Measurements from ENCODE around the gene COL6A6.
"Not testable (repeated sequence)": the region's sequence is repeated elsewhere in the genome, so short reads cannot be mapped to it uniquely, and the experiment has no call there.

The COL6A6 gene

DNA sequence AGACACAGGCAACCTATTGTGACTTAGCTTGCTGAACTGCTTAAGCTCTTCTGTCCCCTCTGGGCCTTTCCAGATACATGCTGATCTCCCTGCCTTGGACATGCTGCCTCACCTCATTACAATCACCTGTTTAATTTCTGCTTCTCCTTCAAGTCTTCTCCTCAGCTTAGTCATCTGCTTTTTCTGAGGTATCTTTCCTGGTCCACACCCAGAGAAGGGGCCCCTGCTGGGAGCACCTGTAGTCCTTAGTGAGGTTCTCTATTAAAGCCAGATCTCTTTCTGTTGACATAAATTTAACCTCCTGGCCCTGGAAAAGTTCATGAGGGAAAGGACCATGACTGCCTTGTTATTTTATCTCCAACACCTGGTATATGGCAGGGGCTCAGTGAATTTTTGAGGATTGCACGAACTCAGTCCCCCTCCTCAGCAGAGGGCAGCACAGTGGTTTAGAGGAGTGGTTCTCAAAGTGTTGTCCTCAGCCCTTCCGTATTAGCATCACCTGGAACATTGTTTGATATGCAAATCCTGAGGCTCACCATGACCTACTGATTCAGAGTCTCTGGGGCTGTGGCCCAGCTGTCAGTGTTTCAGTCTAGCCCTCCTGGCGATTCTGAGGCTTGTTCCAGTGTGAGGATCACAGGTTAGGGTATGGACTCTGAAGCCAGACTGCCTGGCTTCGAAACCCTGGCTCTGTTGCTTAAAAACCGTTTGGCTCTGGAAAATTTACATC is 12.7 kb downstream of the COL6A6 start:
- Histone ChIP-seq H3K27ac (ENCODE audit: insufficient read depth, low read length, poor library complexity, severe bottlenecking) (no peak overlapping the region), H3K4me3 (ENCODE audit: insufficient read depth, low read depth, low read length, poor library complexity, severe bottlenecking) (no peak overlapping the region), H3K36me3 (ENCODE audit: control insufficient read depth, insufficient read depth, low read length) (no peaks in the 10 kb centered on the region), H3K9me3 (ENCODE audit: control insufficient read depth, low read length) (no peaks in the 10 kb centered on the region), H3K27me3 (replicated peaks; ENCODE audit: control insufficient read depth, insufficient read depth, low read length, poor library complexity, severe bottlenecking) (no peaks in the 10 kb centered on the region), H3K4me1 (ENCODE audit: control insufficient read depth, insufficient read depth, low read length, poor library complexity, severe bottlenecking) (peaks cover 8% of the 10 kb centered on the region)
- DNase-seq = no peak

DNA sequence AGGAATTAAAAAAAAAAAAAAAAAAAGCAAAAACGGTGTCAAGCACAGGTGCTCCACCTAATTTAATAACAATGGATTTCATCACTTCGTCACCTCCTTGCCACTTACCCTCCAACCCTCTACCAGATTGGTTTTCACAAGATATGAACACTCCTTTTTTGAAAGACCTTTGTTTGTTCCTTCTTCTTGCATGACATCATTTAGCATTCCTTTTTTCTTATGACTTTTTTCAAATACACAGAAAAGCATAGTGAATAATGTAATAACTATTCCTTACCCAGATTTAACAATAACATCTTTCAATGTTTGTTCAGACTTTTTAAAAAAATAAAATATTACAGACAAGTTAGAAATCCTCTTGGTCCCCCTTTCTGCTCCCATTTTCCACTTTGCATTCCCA is 16.3 kb downstream of the COL6A6 start:
- Histone ChIP-seq H3K4me1 (ENCODE audit: control insufficient read depth, insufficient read depth, low read length, poor library complexity, severe bottlenecking) (peaks cover 8% of the 10 kb centered on the region), H3K27ac (ENCODE audit: insufficient read depth, low read length, poor library complexity, severe bottlenecking) (no peak overlapping the region)
- no peak for DNase-seq

DNA sequence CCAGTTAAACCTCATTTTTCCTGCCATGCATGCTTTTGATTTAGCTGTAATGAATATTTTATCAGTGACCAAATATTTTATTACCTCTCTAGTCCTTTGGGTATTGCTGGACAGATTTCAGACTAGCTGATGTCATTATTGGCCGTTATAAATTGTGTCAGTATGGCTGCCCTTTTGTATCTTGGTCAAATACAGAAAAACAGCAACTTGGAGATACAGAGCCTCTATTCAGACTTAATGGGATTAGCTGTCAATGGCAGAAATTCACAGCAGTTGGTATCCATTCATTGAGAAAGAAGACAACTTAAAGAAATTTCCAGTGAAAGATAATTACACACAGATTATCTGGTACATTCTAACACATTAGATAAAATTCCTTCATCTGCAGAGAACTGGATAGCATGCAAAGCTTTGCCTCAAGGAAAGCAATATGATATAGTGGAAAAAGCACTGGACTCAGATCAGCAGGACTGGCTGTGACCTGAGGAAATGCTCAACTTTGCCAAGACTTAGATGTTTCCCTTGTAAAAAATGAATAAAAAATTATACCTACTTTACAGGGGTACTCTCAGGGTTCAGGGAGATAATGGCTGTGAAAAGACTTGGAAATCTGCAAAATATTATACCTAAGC is 20.8 kb downstream of the COL6A6 start:
- H3K4me3 ChIP-seq (ENCODE audit: insufficient read depth, low read depth, low read length, poor library complexity, severe bottlenecking) = no peak overlapping the region
- no peaks in the 10 kb centered on the region for H3K36me3 ChIP-seq (ENCODE audit: control insufficient read depth, insufficient read depth, low read length)
- no peak for DNase-seq
- H3K27me3 ChIP-seq (replicated peaks; ENCODE audit: control insufficient read depth, insufficient read depth, low read length, poor library complexity, severe bottlenecking) = no peaks in the 10 kb centered on the region
- H3K27ac ChIP-seq (ENCODE audit: insufficient read depth, low read length, poor library complexity, severe bottlenecking) = no peak overlapping the region
- H3K4me1 ChIP-seq (ENCODE audit: control insufficient read depth, insufficient read depth, low read length, poor library complexity, severe bottlenecking) = no peaks in the 10 kb centered on the region
- no peaks in the 10 kb centered on the region for H3K9me3 ChIP-seq (ENCODE audit: control insufficient read depth, low read length)

More for the DNA sequence above, 16.3 kb downstream of the COL6A6 start:
- Histone ChIP-seq H3K4me3 (ENCODE audit: insufficient read depth, low read depth, low read length, poor library complexity, severe bottlenecking) (no peak overlapping the region), H3K9me3 (ENCODE audit: control insufficient read depth, low read length) (no peaks in the 10 kb centered on the region), H3K27me3 (replicated peaks; ENCODE audit: control insufficient read depth, insufficient read depth, low read length, poor library complexity, severe bottlenecking) (no peaks in the 10 kb centered on the region), H3K36me3 (ENCODE audit: control insufficient read depth, insufficient read depth, low read length) (no peaks in the 10 kb centered on the region)

DNA sequence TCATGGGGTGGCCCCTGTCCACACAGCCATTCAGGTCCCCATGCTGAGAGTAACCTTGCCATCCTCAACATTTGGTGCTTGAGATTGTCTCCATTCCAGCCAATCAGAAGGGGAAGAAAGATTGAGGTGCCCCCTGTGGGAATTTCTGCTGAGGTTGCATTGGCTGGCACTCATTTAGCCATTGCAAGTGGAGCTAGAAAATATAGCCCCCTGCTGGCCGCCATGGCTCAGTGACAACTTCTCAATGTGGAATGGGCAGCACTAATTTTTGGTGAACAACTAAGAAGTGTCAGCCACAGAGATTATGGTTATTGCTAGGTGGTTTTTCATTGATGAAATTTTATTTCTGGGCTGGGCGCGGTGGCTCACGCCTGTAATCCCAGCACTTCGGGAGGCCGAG is 22.0 kb downstream of the COL6A6 start:
- Histone ChIP-seq H3K4me3 (ENCODE audit: insufficient read depth, low read depth, low read length, poor library complexity, severe bottlenecking) (no peak overlapping the region), H3K36me3 (ENCODE audit: control insufficient read depth, insufficient read depth, low read length) (no peaks in the 10 kb centered on the region), H3K9me3 (ENCODE audit: control insufficient read depth, low read length) (no peaks in the 10 kb centered on the region), H3K27ac (ENCODE audit: insufficient read depth, low read length, poor library complexity, severe bottlenecking) (no peak overlapping the region), H3K4me1 (ENCODE audit: control insufficient read depth, insufficient read depth, low read length, poor library complexity, severe bottlenecking) (no peaks in the 10 kb centered on the region), H3K27me3 (replicated peaks; ENCODE audit: control insufficient read depth, insufficient read depth, low read length, poor library complexity, severe bottlenecking) (no peaks in the 10 kb centered on the region)
- DNase-seq = no peak

DNA sequence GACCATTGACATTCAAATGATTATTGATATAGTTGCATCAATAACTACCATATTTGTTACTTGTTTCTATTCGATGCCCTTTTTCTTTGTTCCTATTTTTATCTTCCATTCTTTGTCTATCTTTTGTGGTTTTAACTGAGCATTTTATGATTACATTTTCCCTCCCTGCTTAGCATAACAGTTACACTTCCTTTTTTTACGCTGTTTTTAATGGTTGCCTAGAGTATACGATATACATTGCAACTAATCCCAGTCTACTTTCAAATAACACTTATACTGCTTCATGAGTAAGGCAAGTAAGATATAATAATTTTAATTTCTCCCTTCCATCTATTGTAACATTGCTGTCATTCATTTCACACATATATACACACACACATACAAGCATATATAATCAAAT is 26.3 kb downstream of the COL6A6 start:
- Histone ChIP-seq H3K4me3 (ENCODE audit: insufficient read depth, low read depth, low read length, poor library complexity, severe bottlenecking) (no peak overlapping the region), H3K4me1 (ENCODE audit: control insufficient read depth, insufficient read depth, low read length, poor library complexity, severe bottlenecking) (no peaks in the 10 kb centered on the region), H3K27ac (ENCODE audit: insufficient read depth, low read length, poor library complexity, severe bottlenecking) (no peak overlapping the region), H3K9me3 (ENCODE audit: control insufficient read depth, low read length) (no peaks in the 10 kb centered on the region), H3K36me3 (ENCODE audit: control insufficient read depth, insufficient read depth, low read length) (no peaks in the 10 kb centered on the region), H3K27me3 (replicated peaks; ENCODE audit: control insufficient read depth, insufficient read depth, low read length, poor library complexity, severe bottlenecking) (no peaks in the 10 kb centered on the region)
- no peak for DNase-seq

- H3K9me3 ChIP-seq (ENCODE audit: control insufficient read depth, low read length) = no peaks in the 10 kb centered on the region
- no peak overlapping the region for H3K4me3 ChIP-seq (ENCODE audit: insufficient read depth, low read depth, low read length, poor library complexity, severe bottlenecking)
- H3K27ac ChIP-seq (ENCODE audit: insufficient read depth, low read length, poor library complexity, severe bottlenecking) = no peak overlapping the region
- no peaks in the 10 kb centered on the region for H3K27me3 ChIP-seq (replicated peaks; ENCODE audit: control insufficient read depth, insufficient read depth, low read length, poor library complexity, severe bottlenecking)
- no peaks in the 10 kb centered on the region for H3K4me1 ChIP-seq (ENCODE audit: control insufficient read depth, insufficient read depth, low read length, poor library complexity, severe bottlenecking)
- no peaks in the 10 kb centered on the region for H3K36me3 ChIP-seq (ENCODE audit: control insufficient read depth, insufficient read depth, low read length)
- no peak for DNase-seq
These were observed 30.1 kb downstream of the COL6A6 start for GRCh38 chr3:130546920-130547679.

- not testable (repeated sequence) for H3K4me1 ChIP-seq (ENCODE audit: control insufficient read depth, insufficient read depth, low read length, poor library complexity, severe bottlenecking); H3K9me3 ChIP-seq (ENCODE audit: control insufficient read depth, low read length); H3K36me3 ChIP-seq (ENCODE audit: control insufficient read depth, insufficient read depth, low read length); H3K27ac ChIP-seq (ENCODE audit: insufficient read depth, low read length, poor library complexity, severe bottlenecking); H3K4me3 ChIP-seq (ENCODE audit: insufficient read depth, low read depth, low read length, poor library complexity, severe bottlenecking); H3K27me3 ChIP-seq (replicated peaks; ENCODE audit: control insufficient read depth, insufficient read depth, low read length, poor library complexity, severe bottlenecking); DNase-seq
These were observed 30.7 kb downstream of the COL6A6 start for GRCh38 chr3:130547680-130548065.

- no peak overlapping the region for H3K27ac ChIP-seq (ENCODE audit: insufficient read depth, low read length, poor library complexity, severe bottlenecking)
- no peak for DNase-seq
- no peaks in the 10 kb centered on the region for H3K9me3 ChIP-seq (ENCODE audit: control insufficient read depth, low read length)
- H3K36me3 ChIP-seq (ENCODE audit: control insufficient read depth, insufficient read depth, low read length) = no peaks in the 10 kb centered on the region
- no peaks in the 10 kb centered on the region for H3K27me3 ChIP-seq (replicated peaks; ENCODE audit: control insufficient read depth, insufficient read depth, low read length, poor library complexity, severe bottlenecking)
- H3K4me1 ChIP-seq (ENCODE audit: control insufficient read depth, insufficient read depth, low read length, poor library complexity, severe bottlenecking) = no peaks in the 10 kb centered on the region
- H3K4me3 ChIP-seq (ENCODE audit: insufficient read depth, low read depth, low read length, poor library complexity, severe bottlenecking) = no peak overlapping the region
These were observed 31.4 kb downstream of the COL6A6 start for GRCh38 chr3:130548356-130548755.

DNA sequence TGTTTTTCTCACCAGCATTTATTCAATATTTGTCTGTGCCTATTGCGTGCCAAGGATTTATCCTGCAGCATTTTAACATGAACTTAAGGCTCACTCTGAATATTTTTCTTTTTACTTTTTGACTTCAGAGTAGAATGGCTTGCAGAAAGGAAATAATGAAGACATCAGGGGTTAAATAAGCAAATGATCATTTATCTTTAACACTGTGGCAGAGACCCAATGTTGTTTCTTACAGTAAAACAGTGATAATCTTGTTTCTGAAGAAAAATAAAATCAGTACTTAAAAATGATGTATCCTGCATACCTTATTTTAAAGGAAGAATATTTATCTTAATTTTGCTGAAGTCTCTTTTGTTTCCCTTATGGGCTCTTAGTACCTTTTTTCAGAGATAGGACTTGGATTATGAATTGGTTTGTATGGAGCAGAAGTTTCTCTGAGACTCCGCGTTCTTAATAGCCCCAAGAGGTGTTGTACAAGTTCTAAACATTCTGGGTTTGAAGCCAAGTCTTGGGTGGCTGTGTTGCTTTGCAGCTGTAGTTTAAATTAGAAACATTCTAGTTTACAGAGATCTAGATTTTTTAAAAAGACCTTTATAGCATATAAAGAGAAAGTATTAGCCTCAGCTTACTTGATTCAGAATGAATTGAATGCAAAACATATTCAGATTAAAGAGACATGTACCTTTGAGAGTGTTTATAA is 40.5 kb downstream of the COL6A6 start:
- H3K9me3 ChIP-seq (ENCODE audit: control insufficient read depth, low read length) = no peaks in the 10 kb centered on the region
- H3K27me3 ChIP-seq (replicated peaks; ENCODE audit: control insufficient read depth, insufficient read depth, low read length, poor library complexity, severe bottlenecking) = no peaks in the 10 kb centered on the region

More for the DNA sequence above, 40.5 kb downstream of the COL6A6 start:
- Histone ChIP-seq H3K4me3 (ENCODE audit: insufficient read depth, low read depth, low read length, poor library complexity, severe bottlenecking) (no peak overlapping the region), H3K4me1 (ENCODE audit: control insufficient read depth, insufficient read depth, low read length, poor library complexity, severe bottlenecking) (no peaks in the 10 kb centered on the region), H3K27ac (ENCODE audit: insufficient read depth, low read length, poor library complexity, severe bottlenecking) (no peak overlapping the region), H3K36me3 (ENCODE audit: control insufficient read depth, insufficient read depth, low read length) (no peaks in the 10 kb centered on the region)
- DNase-seq = no peak

Data from effector memory CD4-positive, alpha-beta T cell (primary cell).